ENCODE measurements around the gene ZNF775.

GRCh38 chr7:150379441-150380379 is 580 bp downstream of the ZNF775 start:
- no peak for TF ChIP-seq YY1 (IDR thresholded peaks at IDR 0.05; ENCODE audit: insufficient read depth, insufficient read length)
- no peak for TF ChIP-seq ZNF274 (IDR thresholded peaks at IDR 0.05; ENCODE audit: low read depth, low read length)
- no peak for TF ChIP-seq SUZ12 (IDR thresholded peaks at IDR 0.05; ENCODE audit: extremely low read depth, insufficient read depth, insufficient read length)

Data from NT2/D1 (cell line).